ENCODE data around the gene TPT1. TPM values are rescaled to one million over a fixed set of nuclear protein-coding genes. Genes with fewer than 3 reads are reported as not detected.
"Not testable (repeated sequence)": the region's sequence is repeated elsewhere in the genome, so short reads cannot be mapped to it uniquely, and the experiment has no call there.

TPT1 gene
- total RNA-seq, 1 donor from 2014 or later, result 2,653 TPM

DNA sequence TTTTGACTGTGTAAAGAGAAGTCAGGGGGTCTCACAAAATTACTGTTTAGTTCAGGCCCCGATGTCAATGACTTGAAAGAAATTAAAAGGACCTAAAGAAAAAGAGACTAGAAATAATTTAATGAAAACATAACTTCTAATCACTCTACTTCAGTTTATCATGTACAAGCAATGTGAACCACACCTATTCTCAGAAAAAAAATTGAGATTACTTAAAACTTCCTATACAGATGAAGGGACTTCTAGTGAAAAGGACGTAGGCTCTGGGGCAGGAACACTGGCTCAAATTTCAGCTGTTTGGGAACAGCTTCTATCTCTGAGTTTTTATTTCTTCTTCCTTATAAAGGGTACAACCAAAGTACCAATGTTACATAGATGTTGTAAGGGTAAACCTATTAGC, 38.0 kb downstream of the TPT1 start:
- H3K9me3 Mint-ChIP-seq, result no peaks in the 10 kb centered on the region
- H3K36me3 Mint-ChIP-seq (ENCODE audit: low read depth), result no peaks in the 10 kb centered on the region
- no peak for DNase-seq (ENCODE audit: low spot score)
- no peak overlapping the region for H3K27ac Mint-ChIP-seq
- peaks cover 18% of the 10 kb centered on the region for H3K27me3 Mint-ChIP-seq (ENCODE audit: low read depth)
- peaks cover 8% of the 10 kb centered on the region for H3K4me1 Mint-ChIP-seq (ENCODE audit: low read depth)
- intact Hi-C loops (cut with micrococcal nuclease), result loop anchor here (10.0 kb wide), 1 partner anchor 328 kb away; no protein-coding TSS in a partner anchor
- H3K4me3 Mint-ChIP-seq (ENCODE audit: low read depth), result no peak overlapping the region

DNA sequence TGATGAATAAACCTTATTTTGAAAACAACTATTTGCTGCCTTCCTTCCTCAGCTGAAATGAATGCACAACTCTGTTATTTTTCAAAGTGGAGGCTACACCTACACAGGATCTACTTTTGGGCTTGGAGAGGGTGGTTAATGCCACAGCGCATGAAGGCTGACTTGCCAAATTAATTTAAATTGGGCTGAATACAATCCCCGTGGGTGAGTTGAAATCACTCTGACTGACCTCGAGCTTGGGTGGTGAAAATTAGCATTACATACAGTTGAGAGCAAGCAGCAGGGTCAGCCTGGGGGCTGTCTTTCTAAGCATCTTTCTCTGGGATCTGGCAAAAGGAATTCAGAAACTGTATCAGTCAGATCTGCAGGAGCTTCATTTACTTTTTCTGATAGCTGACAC, 38.5 kb downstream of the TPT1 start:
- no peak for DNase-seq (ENCODE audit: low spot score)
- intact Hi-C loops (cut with micrococcal nuclease), result loop anchor here (10.0 kb wide), 1 partner anchor 328 kb away; no protein-coding TSS in a partner anchor
- H3K27me3 Mint-ChIP-seq (ENCODE audit: low read depth), result peaks cover 16% of the 10 kb centered on the region
- no peak overlapping the region for H3K4me3 Mint-ChIP-seq (ENCODE audit: low read depth)
- no peaks in the 10 kb centered on the region for H3K9me3 Mint-ChIP-seq
- H3K27ac Mint-ChIP-seq, result no peak overlapping the region
- H3K4me1 Mint-ChIP-seq (ENCODE audit: low read depth), result peaks cover 13% of the 10 kb centered on the region
- H3K36me3 Mint-ChIP-seq (ENCODE audit: low read depth), result no peaks in the 10 kb centered on the region

DNA sequence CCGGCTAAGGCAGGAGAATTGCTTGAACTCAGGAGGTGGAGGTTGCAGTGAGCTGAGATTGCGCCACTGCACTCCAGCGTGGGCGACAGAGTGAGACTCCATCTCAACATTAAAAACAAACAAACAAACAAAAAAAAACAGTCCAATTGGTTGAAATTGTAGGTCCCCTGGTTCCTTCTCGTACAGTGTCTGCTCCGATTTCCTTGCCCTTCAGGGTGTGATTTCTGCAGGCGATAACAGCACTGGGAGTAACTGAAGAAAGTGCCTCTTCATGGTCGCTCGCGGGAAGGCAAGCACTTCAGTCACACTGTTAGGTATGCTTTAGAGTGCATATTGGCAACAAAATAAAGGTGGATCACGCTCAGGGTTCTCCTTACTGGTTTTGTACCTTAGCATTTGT, 39.7 kb downstream of the TPT1 start:
- Mint-ChIP-seq H3K4me1 (ENCODE audit: low read depth) (peaks cover 21% of the 10 kb centered on the region), H3K36me3 (ENCODE audit: low read depth) (peaks cover 3% of the 10 kb centered on the region), H3K9me3 (no peaks in the 10 kb centered on the region), H3K4me3 (ENCODE audit: low read depth) (no peak overlapping the region), H3K27ac (no peak overlapping the region), H3K27me3 (ENCODE audit: low read depth) (peaks cover 10% of the 10 kb centered on the region)
- DNase-seq (ENCODE audit: low spot score), result no peak
- intact Hi-C loops (cut with micrococcal nuclease), result loop anchor here (10.0 kb wide), 1 partner anchor 326 kb away; no protein-coding TSS in a partner anchor

DNA sequence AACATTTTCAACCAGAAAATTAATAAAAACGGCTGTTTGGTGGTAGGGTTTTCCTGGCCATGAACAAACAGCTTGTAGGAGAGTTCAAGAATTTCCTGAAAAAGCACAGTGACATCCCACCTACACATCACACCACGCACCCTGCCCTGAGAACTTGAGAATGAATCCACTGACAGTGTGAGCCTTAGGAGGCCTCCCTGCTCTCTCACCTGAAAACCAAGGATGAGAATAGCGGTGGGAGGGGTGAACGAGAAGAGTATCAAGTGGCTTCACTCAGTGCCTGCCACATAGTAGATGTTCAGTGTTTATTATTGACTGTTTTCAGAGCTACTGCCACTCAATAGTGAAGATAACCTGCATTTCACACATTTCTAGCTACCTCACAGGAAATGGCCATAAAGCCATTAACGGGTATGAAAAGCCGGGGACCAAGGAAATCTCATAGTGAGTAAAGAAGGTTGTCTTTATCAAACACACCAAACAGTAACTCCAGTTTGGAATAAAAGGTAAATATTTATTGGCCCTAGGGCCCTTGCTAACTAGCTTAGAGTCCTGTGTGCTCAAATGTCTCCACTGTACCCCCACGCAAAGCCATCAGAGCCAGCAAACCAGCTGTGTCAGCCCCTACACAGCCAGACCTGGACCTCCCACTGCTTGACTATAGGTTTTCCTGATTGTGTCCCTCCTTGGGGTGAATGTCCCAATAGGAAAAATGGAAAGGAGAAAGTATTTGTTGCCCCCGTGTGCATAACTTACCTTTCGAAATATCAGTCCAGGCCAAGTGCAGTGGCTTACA, 40.6 kb downstream of the TPT1 start:
- Mint-ChIP-seq H3K27me3 (ENCODE audit: low read depth) (peaks cover 10% of the 10 kb centered on the region), H3K27ac (no peak overlapping the region), H3K9me3 (no peaks in the 10 kb centered on the region), H3K36me3 (ENCODE audit: low read depth) (peaks cover 3% of the 10 kb centered on the region), H3K4me1 (ENCODE audit: low read depth) (peaks cover 25% of the 10 kb centered on the region), H3K4me3 (ENCODE audit: low read depth) (no peak overlapping the region)
- DNase-seq (ENCODE audit: low spot score), result no peak
- intact Hi-C loops (cut with micrococcal nuclease), result loop anchor here (10.0 kb wide), 1 partner anchor 326 kb away; no protein-coding TSS in a partner anchor

DNA sequence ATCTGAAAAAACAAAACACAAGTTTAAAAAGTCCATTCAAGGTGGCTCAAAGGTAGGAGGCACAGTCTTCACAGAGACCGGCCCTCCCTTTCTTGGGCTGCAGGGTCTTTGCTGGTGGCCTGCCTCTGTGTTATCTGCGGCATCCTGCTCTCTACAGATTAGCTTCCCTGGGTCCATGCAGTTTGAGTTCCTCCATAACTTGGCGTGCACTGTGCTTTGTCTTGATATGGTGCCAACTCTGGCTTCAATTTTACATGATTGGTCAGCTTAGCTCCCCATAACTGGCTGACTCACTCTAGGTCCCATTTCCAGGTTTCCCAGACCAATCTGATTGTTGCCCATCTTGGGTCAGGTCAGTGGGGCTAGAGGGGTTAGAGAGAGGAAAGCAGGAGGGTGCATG, 41.8 kb downstream of the TPT1 start:
- no peak overlapping the region for H3K27ac Mint-ChIP-seq
- intact Hi-C loops (cut with micrococcal nuclease), result no loop called here
- DNase-seq (ENCODE audit: low spot score), result no peak
- H3K4me1 Mint-ChIP-seq (ENCODE audit: low read depth), result peaks cover 25% of the 10 kb centered on the region
- H3K36me3 Mint-ChIP-seq (ENCODE audit: low read depth), result peaks cover 3% of the 10 kb centered on the region
- H3K27me3 Mint-ChIP-seq (ENCODE audit: low read depth), result peaks cover 7% of the 10 kb centered on the region
- no peaks in the 10 kb centered on the region for H3K9me3 Mint-ChIP-seq
- no peak overlapping the region for H3K4me3 Mint-ChIP-seq (ENCODE audit: low read depth)

DNA sequence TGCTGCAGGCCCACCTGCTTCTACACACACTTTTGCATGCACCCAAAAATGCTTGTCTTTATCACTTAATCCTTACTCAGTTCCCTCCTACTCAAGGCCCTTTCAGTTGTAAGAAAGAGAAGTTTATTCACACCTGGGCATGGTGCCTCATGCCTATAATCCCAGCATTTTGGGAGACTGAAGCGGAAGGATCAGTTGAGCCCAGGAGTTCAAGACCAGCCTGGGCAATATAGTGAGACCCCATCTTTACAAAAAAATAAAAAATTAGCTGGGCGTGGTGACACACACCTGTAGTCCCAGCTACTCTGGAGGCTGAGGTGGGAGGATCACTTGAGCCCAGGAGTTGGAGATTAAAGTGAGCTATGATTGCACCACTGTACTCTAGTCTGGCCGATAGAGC, 42.4 kb downstream of the TPT1 start:
- intact Hi-C loops (cut with micrococcal nuclease), result not testable (repeated sequence)

DNA sequence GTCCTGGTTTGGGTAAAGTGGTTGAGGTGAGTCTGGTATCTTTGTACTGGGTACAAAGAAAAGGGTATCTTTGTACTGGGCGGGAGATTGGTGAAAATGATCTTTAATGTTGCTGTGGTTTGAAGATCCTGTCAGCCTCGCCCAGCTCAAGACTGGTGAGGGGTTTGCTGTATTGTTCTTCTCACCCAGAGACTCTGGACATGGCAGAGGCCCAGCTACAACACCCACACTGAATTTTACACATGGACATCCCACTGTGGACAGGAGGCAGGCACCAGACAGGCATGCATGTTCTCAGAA, 42.8 kb downstream of the TPT1 start:
- Mint-ChIP-seq H3K36me3 (ENCODE audit: low read depth) (peaks cover 3% of the 10 kb centered on the region), H3K27me3 (ENCODE audit: low read depth) (peaks cover 7% of the 10 kb centered on the region), H3K4me3 (ENCODE audit: low read depth) (no peak overlapping the region), H3K27ac (peak overlapping the region; percentile 51), H3K9me3 (no peaks in the 10 kb centered on the region), H3K4me1 (ENCODE audit: low read depth) (peaks cover 25% of the 10 kb centered on the region)
- intact Hi-C loops (cut with micrococcal nuclease), result no loop called here
- DNase-seq (ENCODE audit: low spot score), result no peak

More for the DNA sequence above, 42.4 kb downstream of the TPT1 start:
- Mint-ChIP-seq H3K27ac (peak overlapping the region; percentile 51), H3K4me1 (ENCODE audit: low read depth) (peaks cover 25% of the 10 kb centered on the region)
- not testable (repeated sequence) for H3K27me3 Mint-ChIP-seq (ENCODE audit: low read depth); H3K36me3 Mint-ChIP-seq (ENCODE audit: low read depth); H3K9me3 Mint-ChIP-seq; DNase-seq (ENCODE audit: low spot score); H3K4me3 Mint-ChIP-seq (ENCODE audit: low read depth)

DNA sequence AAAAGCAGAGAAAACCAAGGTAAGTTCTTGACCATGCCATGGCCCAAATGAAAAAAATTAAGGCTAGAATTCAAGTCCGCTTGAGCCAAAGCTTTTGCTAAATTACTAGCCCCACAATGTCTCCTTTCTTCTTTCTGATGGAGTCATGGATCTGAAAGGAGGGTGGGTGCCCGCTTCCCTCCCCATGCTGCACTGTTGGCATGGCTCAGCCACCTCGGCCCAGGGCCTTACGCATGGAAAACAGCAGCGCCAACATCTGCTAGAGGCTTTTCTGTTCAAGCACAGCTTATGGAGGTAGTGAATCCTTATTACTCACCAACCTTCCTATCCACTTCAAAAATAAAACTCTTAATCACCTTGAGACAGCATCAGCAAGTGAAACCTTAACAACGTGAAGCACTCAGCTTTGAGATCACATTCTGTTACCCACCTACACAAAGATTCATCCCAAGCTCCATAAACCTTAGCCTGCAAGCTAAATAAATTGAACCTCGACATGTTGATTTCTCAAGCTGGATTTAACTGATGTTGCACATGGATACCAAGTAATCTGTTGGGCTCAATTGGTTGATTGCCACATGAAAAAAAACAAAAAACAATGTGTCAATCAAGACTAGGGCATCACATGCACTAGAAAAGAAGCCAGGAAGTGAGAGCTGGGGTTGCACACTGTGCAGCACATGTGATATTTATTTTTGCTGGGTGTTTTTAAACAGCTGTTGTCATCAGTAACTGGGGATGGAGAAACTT, 43.4 kb downstream of the TPT1 start:
- Mint-ChIP-seq H3K4me3 (ENCODE audit: low read depth) (no peak overlapping the region), H3K27ac (peak overlapping the region; percentile 51), H3K36me3 (ENCODE audit: low read depth) (peaks cover 3% of the 10 kb centered on the region), H3K9me3 (no peaks in the 10 kb centered on the region), H3K27me3 (ENCODE audit: low read depth) (peaks cover 5% of the 10 kb centered on the region), H3K4me1 (ENCODE audit: low read depth) (peaks cover 25% of the 10 kb centered on the region)
- intact Hi-C loops (cut with micrococcal nuclease), result no loop called here
- DNase-seq (ENCODE audit: low spot score), result no peak

DNA sequence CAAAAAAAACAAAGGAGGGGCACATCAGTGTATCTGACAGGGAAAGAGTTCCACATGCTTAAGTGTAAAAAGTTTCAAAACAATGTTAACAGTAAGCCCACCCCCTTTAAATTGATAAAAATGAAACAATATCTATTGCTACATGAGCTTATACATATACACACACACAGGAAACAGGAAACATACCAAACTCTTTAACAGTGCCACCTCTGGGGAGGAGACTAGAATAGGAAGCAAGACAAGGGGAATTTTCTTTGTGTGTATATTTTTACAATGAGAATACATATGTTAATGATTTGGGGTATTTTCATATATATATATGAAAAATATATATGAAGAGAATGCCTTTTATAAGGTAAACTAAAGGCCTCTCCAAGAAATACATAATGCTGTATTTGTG, 44.7 kb downstream of the TPT1 start:
- Mint-ChIP-seq H3K27ac (no peak overlapping the region), H3K4me1 (ENCODE audit: low read depth) (peaks cover 25% of the 10 kb centered on the region), H3K36me3 (ENCODE audit: low read depth) (peaks cover 3% of the 10 kb centered on the region), H3K4me3 (ENCODE audit: low read depth) (no peak overlapping the region), H3K27me3 (ENCODE audit: low read depth) (peaks cover under 1% of the 10 kb centered on the region), H3K9me3 (no peaks in the 10 kb centered on the region)
- DNase-seq (ENCODE audit: low spot score), result no peak
- intact Hi-C loops (cut with micrococcal nuclease), result no loop called here

DNA sequence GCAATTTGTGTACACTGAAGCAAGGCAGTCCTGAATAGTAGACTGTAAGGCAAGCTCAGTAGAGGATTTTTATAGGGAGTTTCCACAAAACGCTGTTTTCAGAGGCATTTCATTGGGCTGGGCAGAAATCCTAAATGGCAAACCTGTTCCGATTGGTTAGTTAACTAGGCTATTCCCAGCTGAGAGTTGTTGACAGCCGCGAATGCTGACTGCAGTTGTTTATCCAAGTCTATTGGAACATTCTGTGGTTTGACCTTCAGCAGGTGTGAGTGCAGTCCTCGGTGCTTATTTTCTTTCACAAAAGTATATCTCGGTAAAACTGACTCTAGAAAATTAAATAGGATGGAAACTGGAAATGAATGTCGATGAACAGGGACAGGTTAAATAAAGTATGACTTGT, 45.4 kb downstream of the TPT1 start:
- Mint-ChIP-seq H3K4me1 (ENCODE audit: low read depth) (peaks cover 25% of the 10 kb centered on the region), H3K27ac (no peak overlapping the region), H3K4me3 (ENCODE audit: low read depth) (no peak overlapping the region), H3K36me3 (ENCODE audit: low read depth) (peaks cover 3% of the 10 kb centered on the region), H3K9me3 (no peaks in the 10 kb centered on the region), H3K27me3 (ENCODE audit: low read depth) (no peaks in the 10 kb centered on the region)
- intact Hi-C loops (cut with micrococcal nuclease), result no loop called here
- no peak for DNase-seq (ENCODE audit: low spot score)

DNA sequence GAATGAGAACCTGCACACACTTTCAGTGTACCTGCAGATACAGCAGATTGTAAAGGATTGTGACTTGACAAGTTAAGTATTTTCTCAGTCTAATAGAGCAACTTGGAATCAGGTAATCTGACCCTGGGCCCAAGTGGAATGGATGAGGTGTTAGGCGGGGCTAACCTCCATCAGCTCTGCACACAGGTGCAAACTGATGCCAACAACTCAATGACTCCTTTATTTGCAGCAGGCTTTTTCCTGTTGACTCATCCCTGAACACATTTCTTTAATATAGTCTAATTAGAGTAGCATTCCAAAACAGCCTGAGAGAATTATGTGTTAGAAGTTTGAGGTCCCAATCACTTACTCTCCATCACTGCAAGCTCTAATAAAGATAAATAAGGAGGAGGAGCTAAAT, 48.8 kb downstream of the TPT1 start:
- Mint-ChIP-seq H3K36me3 (ENCODE audit: low read depth) (peaks cover 3% of the 10 kb centered on the region), H3K27me3 (ENCODE audit: low read depth) (no peaks in the 10 kb centered on the region), H3K27ac (no peak overlapping the region), H3K9me3 (no peaks in the 10 kb centered on the region), H3K4me3 (ENCODE audit: low read depth) (no peak overlapping the region), H3K4me1 (ENCODE audit: low read depth) (peaks cover 11% of the 10 kb centered on the region)
- intact Hi-C loops (cut with micrococcal nuclease), result no loop called here
- no peak for DNase-seq (ENCODE audit: low spot score)

DNA sequence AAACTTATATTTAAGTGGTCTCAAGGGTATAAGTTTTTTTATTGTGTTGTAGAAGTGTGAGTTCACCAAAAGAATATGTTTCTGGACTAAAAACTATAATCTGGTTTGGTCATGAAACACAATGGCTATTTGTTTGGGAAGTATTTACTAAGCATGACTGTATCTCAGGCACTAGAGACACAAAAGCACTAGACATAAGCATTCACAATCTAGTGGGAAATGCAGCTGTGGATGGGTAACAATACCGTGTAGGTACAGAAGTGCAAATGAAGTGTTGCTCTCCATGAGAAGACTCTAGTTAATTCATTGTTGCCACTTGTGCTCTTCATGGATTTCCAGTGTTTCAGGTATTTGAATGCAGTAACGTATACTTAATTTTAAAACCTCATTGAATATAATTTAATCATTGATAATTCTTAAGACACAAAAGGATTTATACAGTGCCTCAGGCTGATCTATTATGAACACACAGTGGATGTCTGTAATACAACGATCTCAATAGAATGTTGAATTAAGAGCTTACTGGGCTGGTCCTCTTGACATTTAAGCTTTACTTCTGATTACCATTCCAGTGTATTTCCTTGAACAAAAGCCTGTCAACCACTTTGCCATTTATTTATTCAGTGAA, 50.9 kb downstream of the TPT1 start:
- H3K27ac Mint-ChIP-seq, result no peak overlapping the region
- H3K4me1 Mint-ChIP-seq (ENCODE audit: low read depth), result no peaks in the 10 kb centered on the region
- intact Hi-C loops (cut with micrococcal nuclease), result no loop called here
- no peak overlapping the region for H3K4me3 Mint-ChIP-seq (ENCODE audit: low read depth)
- no peaks in the 10 kb centered on the region for H3K27me3 Mint-ChIP-seq (ENCODE audit: low read depth)
- no peak for DNase-seq (ENCODE audit: low spot score)
- H3K36me3 Mint-ChIP-seq (ENCODE audit: low read depth), result peaks cover 3% of the 10 kb centered on the region
- no peaks in the 10 kb centered on the region for H3K9me3 Mint-ChIP-seq

Data from activated T-helper 2 cell treated with anti-CD3 and anti-CD28 coated beads, Interferon-gamma antibody, Interleukin-2, Interleukin-4, amounts not matched to agents 10 μg/mL and 5 μg/mL and 100 μg/mL, durations not matched to agents 14 hours and 24 hours and 36 hours (primary cell).